Endothelial cell (in vitro differentiated cells): ENCODE data around the gene UBE2Z. TPM values are rescaled to one million over a fixed set of nuclear protein-coding genes. Genes with fewer than 3 reads are reported as not detected.

Experiments used
- DNase-seq: peaks from one replicate; pipeline ENCODE4 v3.0.0; 2021; ENCODE audit warnings: low spot score
- H3K27ac Mint-ChIP-seq: one replicate; pipeline ENCODE4 v1.8.0; 2021; ENCODE audit warnings: mixed read lengths, inconsistent platforms; ENCODE audit not compliant: unreplicated experiment
- H3K27me3 Mint-ChIP-seq: one replicate; pipeline ENCODE4 v1.8.0; 2021; ENCODE audit warnings: mild to moderate bottlenecking, moderate library complexity, mixed read lengths, inconsistent platforms; ENCODE audit not compliant: unreplicated experiment
- H3K36me3 Mint-ChIP-seq: one replicate; pipeline ENCODE4 v1.8.0; 2021; ENCODE audit warnings: mild to moderate bottlenecking, low read depth, mixed read lengths, inconsistent platforms; ENCODE audit not compliant: unreplicated experiment
- H3K4me1 Mint-ChIP-seq: one replicate; pipeline ENCODE4 v1.8.0; 2021; ENCODE audit warnings: mild to moderate bottlenecking, mixed read lengths, inconsistent platforms; ENCODE audit not compliant: unreplicated experiment
- H3K4me3 Mint-ChIP-seq: one replicate; pipeline ENCODE4 v1.8.0; 2021; ENCODE audit warnings: mild to moderate bottlenecking, mixed read lengths, inconsistent platforms; ENCODE audit not compliant: unreplicated experiment
- H3K9me3 Mint-ChIP-seq: one replicate; pipeline ENCODE4 v1.8.0; 2021; ENCODE audit warnings: mixed read lengths, inconsistent platforms; ENCODE audit not compliant: unreplicated experiment
- CTCF ChIP-seq: fragments of 200-600 bp; sonication (generic); IDR thresholded peaks from one replicate; pipeline ENCODE4 v1.5.0; 2021; ENCODE audit warnings: antibody characterized with exemption; ENCODE audit not compliant: unreplicated experiment
- total RNA-seq: library from RNA; stranded (reverse); fragmentation: NEBNext Ultra II Directional; extraction: Animal tissue kit (Norgen Biotek cat#: 25700); gene quantifications from one replicate; pipeline ENCODE4 v1.2.1, GENCODE V29; 2021; ENCODE audit not compliant: unreplicated experiment

The UBE2Z gene
- total RNA-seq, 1 donor from 2014 or later = 81.8 TPM

- DNase-seq = no peak
Observed at GRCh38 chr17:48952904-48953303, 44.7 kb downstream of the UBE2Z start.

GRCh38 chr17:48954300-48954755, 46.1 kb downstream of the UBE2Z start:
- H3K36me3 Mint-ChIP-seq = no peaks in the 10 kb centered on the region
- H3K27ac Mint-ChIP-seq = no peak overlapping the region
- peak; percentile 54 for DNase-seq
- H3K4me1 Mint-ChIP-seq = peaks cover 3% of the 10 kb centered on the region
- TF ChIP-seq CTCF = no peak
- H3K9me3 Mint-ChIP-seq = no peaks in the 10 kb centered on the region
- peaks cover 4% of the 10 kb centered on the region for H3K27me3 Mint-ChIP-seq
- H3K4me3 Mint-ChIP-seq = no peak overlapping the region

More at GRCh38 chr17:48952904-48953303, 44.7 kb downstream of the UBE2Z start:
- no peak overlapping the region for H3K4me3 Mint-ChIP-seq
- no peak for TF ChIP-seq CTCF
- no peaks in the 10 kb centered on the region for H3K9me3 Mint-ChIP-seq
- H3K27ac Mint-ChIP-seq = no peak overlapping the region
- H3K36me3 Mint-ChIP-seq = no peaks in the 10 kb centered on the region
- no peaks in the 10 kb centered on the region for H3K4me1 Mint-ChIP-seq
- no peaks in the 10 kb centered on the region for H3K27me3 Mint-ChIP-seq

- H3K9me3 Mint-ChIP-seq = no peaks in the 10 kb centered on the region
- H3K36me3 Mint-ChIP-seq = peaks cover 3% of the 10 kb centered on the region
- H3K4me1 Mint-ChIP-seq = peaks cover 19% of the 10 kb centered on the region
- peaks cover 16% of the 10 kb centered on the region for H3K27me3 Mint-ChIP-seq
- H3K4me3 Mint-ChIP-seq = no peak overlapping the region
- TF ChIP-seq CTCF = no peak
- no peak for DNase-seq
- H3K27ac Mint-ChIP-seq = no peak overlapping the region
Observed at GRCh38 chr17:48960834-48961515, 52.8 kb downstream of the UBE2Z start.

GRCh38 chr17:48961516-48962233, 53.5 kb downstream of the UBE2Z start:
- H3K36me3 Mint-ChIP-seq = peaks cover 3% of the 10 kb centered on the region
- no peak overlapping the region for H3K27ac Mint-ChIP-seq
- TF ChIP-seq CTCF = no peak
- peaks cover 16% of the 10 kb centered on the region for H3K27me3 Mint-ChIP-seq
- peaks cover 19% of the 10 kb centered on the region for H3K4me1 Mint-ChIP-seq
- no peak for DNase-seq
- no peak overlapping the region for H3K4me3 Mint-ChIP-seq
- no peaks in the 10 kb centered on the region for H3K9me3 Mint-ChIP-seq

- Mint-ChIP-seq H3K4me1 (peaks cover 3% of the 10 kb centered on the region), H3K27ac (no peak overlapping the region), H3K4me3 (peak overlapping the region; percentile 65), H3K36me3 (peaks cover 3% of the 10 kb centered on the region), H3K9me3 (no peaks in the 10 kb centered on the region), H3K27me3 (peaks cover 9% of the 10 kb centered on the region)
- TF ChIP-seq CTCF = no peak
- no peak for DNase-seq
Observed at GRCh38 chr17:48970224-48970623, 62.0 kb downstream of the UBE2Z start.
